ENCODE measurements around the gene ELFN1.

The ELFN1 gene

GRCh38 chr7:1709900-1710299 is 39.8 kb downstream of the ELFN1 start:
- no peak overlapping the region for H3K4me3 ChIP-seq (ENCODE audit: low read depth, low read length)
- no peak for DNase-seq (ENCODE audit: low read depth)
- TF ChIP-seq CTCF (IDR thresholded peaks at IDR 0.05; ENCODE audit: control insufficient read depth, extremely low read depth, insufficient read depth) = no peak

GRCh38 chr7:1710936-1711335 is 40.9 kb downstream of the ELFN1 start:
- DNase-seq (ENCODE audit: low read depth) = no peak
- no peak overlapping the region for H3K4me3 ChIP-seq (ENCODE audit: low read depth, low read length)
- no peak for TF ChIP-seq CTCF (IDR thresholded peaks at IDR 0.05; ENCODE audit: control insufficient read depth, extremely low read depth, insufficient read depth)

GRCh38 chr7:1712907-1713501 is 42.9 kb downstream of the ELFN1 start:
- no peak for DNase-seq (ENCODE audit: low read depth)

GRCh38 chr7:1713502-1714484 is 43.7 kb downstream of the ELFN1 start:
- no peak for DNase-seq (ENCODE audit: low read depth)
- H3K4me3 ChIP-seq (ENCODE audit: low read depth, low read length) = no peak overlapping the region
- TF ChIP-seq CTCF (IDR thresholded peaks at IDR 0.05; ENCODE audit: control insufficient read depth, extremely low read depth, insufficient read depth) = no peak

More at GRCh38 chr7:1712907-1713501, 42.9 kb downstream of the ELFN1 start:
- no peak overlapping the region for H3K4me3 ChIP-seq (ENCODE audit: low read depth, low read length)
- TF ChIP-seq CTCF (IDR thresholded peaks at IDR 0.05; ENCODE audit: control insufficient read depth, extremely low read depth, insufficient read depth) = no peak

GRCh38 chr7:1714583-1715330 is 44.7 kb downstream of the ELFN1 start:
- DNase-seq (ENCODE audit: low read depth) = no peak
- no peak for TF ChIP-seq CTCF (IDR thresholded peaks at IDR 0.05; ENCODE audit: control insufficient read depth, extremely low read depth, insufficient read depth)
- H3K4me3 ChIP-seq (ENCODE audit: low read depth, low read length) = no peak overlapping the region

- DNase-seq (ENCODE audit: low read depth) = no peak
- no peak overlapping the region for H3K4me3 ChIP-seq (ENCODE audit: low read depth, low read length)
- TF ChIP-seq CTCF (IDR thresholded peaks at IDR 0.05; ENCODE audit: control insufficient read depth, extremely low read depth, insufficient read depth) = no peak
Measured at GRCh38 chr7:1715331-1715625, 45.2 kb downstream of the ELFN1 start.
